ENCODE measurements around the gene VPS18. TPM values are rescaled to one million over a fixed set of nuclear protein-coding genes. Genes with fewer than 3 reads are reported as not detected.

Gene VPS18
- total RNA-seq, 1 donor from 2014 or later: 26.2 TPM

GRCh38 chr15:40867199-40867598, 27.1 kb upstream of the VPS18 start:
- no peak for ATAC-seq (ENCODE audit: low read depth)
- H3K9me3 Mint-ChIP-seq: no peaks in the 10 kb centered on the region
- no peak overlapping the region for H3K4me3 Mint-ChIP-seq
- no peak overlapping the region for H3K27ac Mint-ChIP-seq
- TF ChIP-seq CTCF (IDR thresholded peaks at IDR 0.05): no peak
- no peaks in the 10 kb centered on the region for H3K27me3 Mint-ChIP-seq
- H3K4me1 Mint-ChIP-seq: peaks cover 11% of the 10 kb centered on the region
- POLR2A ChIA-PET: interaction anchor here (0.8 kb wide), 1 partner anchor 801 kb away, joined by 3 read pairs; no protein-coding TSS in a partner anchor
- intact Hi-C loops (cut with micrococcal nuclease): no loop called here
- DNase-seq: no peak
- no peaks in the 10 kb centered on the region for H3K36me3 Mint-ChIP-seq (ENCODE audit: low read depth)
- CTCF ChIA-PET: interaction anchor here (1.5 kb wide), 1 partner anchor 8 kb away, joined by 3 read pairs; no protein-coding TSS in a partner anchor

- Mint-ChIP-seq H3K27ac (no peak overlapping the region), H3K4me3 (no peak overlapping the region), H3K36me3 (ENCODE audit: low read depth) (no peaks in the 10 kb centered on the region), H3K27me3 (no peaks in the 10 kb centered on the region), H3K9me3 (no peaks in the 10 kb centered on the region), H3K4me1 (peaks cover 21% of the 10 kb centered on the region)
- ChIA-PET POLR2A (interaction anchor here (1.2 kb wide), 1 partner anchor 24 kb away, joined by 3 read pairs; the partner anchor contains the start of gene VPS18), CTCF (interaction anchor here (3.1 kb wide), 1 partner anchor 11 kb away, joined by 28 read pairs; no protein-coding TSS in a partner anchor)
- no peak for ATAC-seq (ENCODE audit: low read depth)
- TF ChIP-seq CTCF (IDR thresholded peaks at IDR 0.05): no peak
- intact Hi-C loops (cut with micrococcal nuclease): no loop called here
- no peak for DNase-seq
These were observed 24.6 kb upstream of the VPS18 start for GRCh38 chr15:40869686-40870085.

GRCh38 chr15:40870716-40871115, 23.5 kb upstream of the VPS18 start:
- no peak for DNase-seq

GRCh38 chr15:40871749-40872617, 22.3 kb upstream of the VPS18 start:
- Mint-ChIP-seq H3K27ac (no peak overlapping the region), H3K9me3 (no peaks in the 10 kb centered on the region), H3K4me3 (peak overlapping the region; percentile 42), H3K4me1 (peaks cover 24% of the 10 kb centered on the region), H3K36me3 (ENCODE audit: low read depth) (no peaks in the 10 kb centered on the region), H3K27me3 (peaks cover 2% of the 10 kb centered on the region)
- peak; percentile 16 for ATAC-seq (ENCODE audit: low read depth)
- TF ChIP-seq CTCF (IDR thresholded peaks at IDR 0.05): no peak
- CTCF ChIA-PET: interaction anchor here (0.8 to 3.1 kb wide), 4 partner anchors 13 to 90 kb away, joined by 3 to 28 read pairs (median 4); partner anchors contain the start of gene VPS18
- DNase-seq: no peak
- intact Hi-C loops (cut with micrococcal nuclease): no loop called here
- POLR2A ChIA-PET: interaction anchor here (0.6 to 1.4 kb wide), 6 partner anchors 8 to 531 kb away, joined by 3 to 6 read pairs (median 4); partner anchors contain the start of genes RAD51 and VPS18

More at GRCh38 chr15:40870716-40871115, 23.5 kb upstream of the VPS18 start:
- no peaks in the 10 kb centered on the region for H3K27me3 Mint-ChIP-seq
- H3K36me3 Mint-ChIP-seq (ENCODE audit: low read depth): no peaks in the 10 kb centered on the region
- no peaks in the 10 kb centered on the region for H3K9me3 Mint-ChIP-seq
- ChIA-PET POLR2A (interaction anchor here (0.8 to 1.0 kb wide), 2 partner anchors 176 to 462 kb away, joined by 4 to 5 read pairs; partner anchors contain the start of genes OIP5 and RAD51), CTCF (interaction anchor here (0.8 to 3.1 kb wide), 3 partner anchors 12 to 23 kb away, joined by 3 to 28 read pairs (median 6); partner anchors contain the start of gene VPS18)
- intact Hi-C loops (cut with micrococcal nuclease): no loop called here
- ATAC-seq (ENCODE audit: low read depth): no peak
- no peak for TF ChIP-seq CTCF (IDR thresholded peaks at IDR 0.05)
- no peak overlapping the region for H3K4me3 Mint-ChIP-seq
- no peak overlapping the region for H3K27ac Mint-ChIP-seq
- peaks cover 23% of the 10 kb centered on the region for H3K4me1 Mint-ChIP-seq

All from activated B cell treated with CpG ODN at 0.5 μM for 24 hours (primary cell).